H9 (cell line): ENCODE measurements around the gene C17orf107. TPM values are rescaled to one million over a fixed set of nuclear protein-coding genes. Genes with fewer than 3 reads are reported as not detected.
"Not testable (repeated sequence)": the region's sequence is repeated elsewhere in the genome, so short reads cannot be mapped to it uniquely, and the experiment has no call there.

ENCODE experiments used
- DNase-seq: peaks from one replicate; pipeline ENCODE4 v3.0.0-alpha.2; 2017
- H2AFZ ChIP-seq: one replicate; pipeline ENCODE4 v1.6.1; 2013; ENCODE audit warnings: mild to moderate bottlenecking, low read length, control low read depth, moderate library complexity
- H2AK5ac ChIP-seq: 2 replicates; pipeline ENCODE4 v1.6.1; 2013; ENCODE audit warnings: low read length, control low read depth, mixed read lengths; ENCODE audit not compliant: insufficient read length
- H2BK120ac ChIP-seq: one replicate; pipeline ENCODE4 v1.6.1; 2013; ENCODE audit warnings: low read depth, mild to moderate bottlenecking, low read length, control low read depth, inconsistent platforms; ENCODE audit not compliant: poor library complexity, severe bottlenecking
- H2BK12ac ChIP-seq: 2 replicates; pipeline ENCODE4 v1.6.1; 2013; ENCODE audit warnings: low read length, control low read depth, mixed read lengths, low read depth; ENCODE audit not compliant: insufficient read length
- H2BK15ac ChIP-seq: 2 replicates; pipeline ENCODE4 v1.6.1; 2013; ENCODE audit warnings: low read depth, low read length, control low read depth
- H2BK20ac ChIP-seq: one replicate; pipeline ENCODE4 v1.6.1; 2013; ENCODE audit warnings: low read depth, mild to moderate bottlenecking, low read length, control low read depth, inconsistent platforms; ENCODE audit not compliant: poor library complexity, severe bottlenecking
- H2BK5ac ChIP-seq: 2 replicates; pipeline ENCODE4 v1.6.1; 2013; ENCODE audit warnings: low read length, control low read depth, mixed read lengths; ENCODE audit not compliant: insufficient read length
- H3K14ac ChIP-seq: 2 replicates; pipeline ENCODE4 v1.6.1; 2013; ENCODE audit warnings: low read length, control low read depth; ENCODE audit not compliant: insufficient read depth
- H3K18ac ChIP-seq: 2 replicates; pipeline ENCODE4 v1.6.1; 2013; ENCODE audit warnings: low read depth, mild to moderate bottlenecking, mixed read lengths, low read length, control low read depth; ENCODE audit not compliant: insufficient read length
- H3K23ac ChIP-seq: 2 replicates; pipeline ENCODE4 v1.6.1; 2013; ENCODE audit warnings: low read length, control low read depth, mixed read lengths, low read depth; ENCODE audit not compliant: insufficient read length
- H3K23me2 ChIP-seq: 2 replicates; pipeline ENCODE4 v1.6.1; 2013; ENCODE audit warnings: low read depth, mild to moderate bottlenecking, mixed read lengths, low read length, control low read depth; ENCODE audit not compliant: insufficient read length, poor library complexity, severe bottlenecking
- H3K27ac ChIP-seq: 2 replicates; pipeline ENCODE4 v1.5.1; 2013; ENCODE audit warnings: low read length, control low read depth, mixed read lengths, low read depth; ENCODE audit not compliant: insufficient read length
- H3K27me3 ChIP-seq: 2 replicates; pipeline ENCODE4 v1.6.1; 2013; ENCODE audit warnings: low read length, control low read depth, inconsistent platforms; ENCODE audit not compliant: insufficient read depth
- H3K4ac ChIP-seq: 2 replicates; pipeline ENCODE4 v1.6.1; 2013; ENCODE audit warnings: low read depth, mild to moderate bottlenecking, control low read depth, inconsistent platforms, low read length, moderate library complexity
- H3K4me1 ChIP-seq: 2 replicates; pipeline ENCODE4 v1.6.1; 2013; ENCODE audit warnings: low read length, control low read depth, inconsistent platforms; ENCODE audit not compliant: insufficient read depth
- H3K4me2 ChIP-seq: 2 replicates; pipeline ENCODE4 v1.6.1; 2013; ENCODE audit warnings: low read length, control low read depth, mixed read lengths; ENCODE audit not compliant: insufficient read length, insufficient read depth
- H3K56ac ChIP-seq: 2 replicates; pipeline ENCODE4 v1.6.1; 2013; ENCODE audit warnings: low read depth, mild to moderate bottlenecking, mixed read lengths, low read length, control low read depth; ENCODE audit not compliant: insufficient read length
- H3K79me1 ChIP-seq: 2 replicates; pipeline ENCODE4 v1.6.1; 2013; ENCODE audit warnings: low read depth, mild to moderate bottlenecking, moderate library complexity, low read length, control low read depth, inconsistent platforms; ENCODE audit not compliant: insufficient read depth, poor library complexity, severe bottlenecking
- H3K79me2 ChIP-seq: 2 replicates; pipeline ENCODE4 v1.6.1; 2013; ENCODE audit warnings: low read length, control low read depth, inconsistent platforms; ENCODE audit not compliant: insufficient read depth
- H3K9ac ChIP-seq: 2 replicates; pipeline ENCODE4 v1.6.1; 2013; ENCODE audit warnings: low read length, control low read depth, mixed read lengths; ENCODE audit not compliant: insufficient read length; ENCODE audit errors: extremely low read depth
- H3K9me3 ChIP-seq: one replicate; pipeline ENCODE4 v1.6.1; 2013; ENCODE audit warnings: low read depth, low read length, inconsistent platforms; ENCODE audit not compliant: control insufficient read depth
- H3T11ph ChIP-seq: one replicate; pipeline ENCODE4 v1.6.1; 2013; ENCODE audit warnings: mild to moderate bottlenecking, low read length, control low read depth, inconsistent platforms
- H4K20me1 ChIP-seq: one replicate; pipeline ENCODE4 v1.6.1; 2013; ENCODE audit not compliant: control insufficient read depth, insufficient read length, insufficient read depth
- H4K5ac ChIP-seq: 2 replicates; pipeline ENCODE4 v1.6.1; 2013; ENCODE audit warnings: low read depth, mild to moderate bottlenecking, mixed read lengths, low read length, control low read depth; ENCODE audit not compliant: insufficient read length
- H4K8ac ChIP-seq: replicated peaks from 2 replicates; pipeline ENCODE4 v1.6.1; 2013; ENCODE audit warnings: low read length, control low read depth, mixed read lengths, low read depth; ENCODE audit not compliant: insufficient read length
- H4K91ac ChIP-seq: 2 replicates; pipeline ENCODE4 v1.6.1; 2013; ENCODE audit warnings: low read depth, mild to moderate bottlenecking, moderate library complexity, mixed read lengths, low read length, control low read depth; ENCODE audit not compliant: insufficient read length
- H3K27ac Mint-ChIP-seq, 3 experiments: 2 replicates in 2 of 3; 3 replicates in 1 of 3; pipeline ENCODE4 v1.8.0; 2020 to 2021; ENCODE audit warnings: mixed read lengths in 3 of 3, mild to moderate bottlenecking in 1 of 3, moderate library complexity in 1 of 3
- H3K27me3 Mint-ChIP-seq: 2 replicates; pipeline ENCODE4 v1.8.0; 2021; ENCODE audit warnings: low read depth, mild to moderate bottlenecking, moderate library complexity, mixed read lengths
- H3K36me3 Mint-ChIP-seq, 3 experiments: 2 replicates in 2 of 3; 3 replicates in 1 of 3; pipeline ENCODE4 v1.8.0; 2020 to 2021; ENCODE audit warnings: low read depth in 3 of 3, mixed read lengths in 3 of 3; ENCODE audit not compliant: insufficient read depth in 1 of 3
- H3K4me1 Mint-ChIP-seq, 2 experiments: 2 replicates each; pipeline ENCODE4 v1.8.0; 2020; ENCODE audit warnings: mixed read lengths in 2 of 2
- H3K4me3 Mint-ChIP-seq, 2 experiments: 2 replicates in 1 of 2; 3 replicates in 1 of 2; pipeline ENCODE4 v1.8.0; 2020 to 2021; ENCODE audit warnings: mild to moderate bottlenecking in 2 of 2, mixed read lengths in 2 of 2, moderate library complexity in 1 of 2
- H3K9me3 Mint-ChIP-seq, 2 experiments: 2 replicates in 1 of 2; 3 replicates in 1 of 2; pipeline ENCODE4 v1.8.0; 2020; ENCODE audit warnings: mild to moderate bottlenecking in 2 of 2, mixed read lengths in 2 of 2, moderate library complexity in 1 of 2
- CTCF ChIP-seq: fragments of 200-600 bp; sonication (generic); conservative IDR thresholded peaks from 3 replicates; pipeline ENCODE4 v1.8.0; 2021; ENCODE audit warnings: antibody characterized with exemption, mild to moderate bottlenecking
- WGBS: extraction: QIAGEN DNeasy Blood & Tissue Kit; methylation state at CpG from one replicate; pipeline ENCODE4 v1.1.7; 2013; ENCODE audit warnings: missing lambda C conversion rate, low lambda C conversion rate, mixed read lengths; ENCODE audit not compliant: insufficient read length; ENCODE audit errors: extremely low coverage; 5-methylcytosine and 5-hydroxymethylcytosine counted together
- total RNA-seq: library from RNA; stranded (reverse); gene quantifications from 2 replicates; pipeline ENCODE4 v1.2.1, GENCODE V29; 2021

The C17orf107 gene
- total RNA-seq, 1 experiment from 2014 or later, result 4.4 TPM

GRCh38 chr17:4863321-4863720 lies 36.0 kb upstream of the C17orf107 start:
- H3K4me1 ChIP-seq, result peaks cover 15% of the 10 kb centered on the region; the same call in 1 of the 2 replicates
- H4K20me1 ChIP-seq, result no peaks in the 10 kb centered on the region
- H3K23ac ChIP-seq, result no peak overlapping the region
- TF ChIP-seq CTCF, result no peak
- H3K14ac ChIP-seq, result no peak overlapping the region
- no CpG with 5 or more reads among the region's 1 CpG for WGBS
- no peaks in the 10 kb centered on the region for H3K27me3 Mint-ChIP-seq
- no peak overlapping the region for H2AK5ac ChIP-seq
- no peak overlapping the region for H3K18ac ChIP-seq
- peaks cover 25 to 27% of the 10 kb centered on the region in 2 experiments for H3K4me1 Mint-ChIP-seq
- peaks cover 0 to 2% (median 0%) of the 10 kb centered on the region in 3 experiments; a peak in 4 of 7 replicates for H3K36me3 Mint-ChIP-seq
- H3K4me2 ChIP-seq, result no peak overlapping the region
- H2BK15ac ChIP-seq, result no peak overlapping the region
- no peak overlapping the region for H3T11ph ChIP-seq
- peak overlapping the region in 2 of 3 experiments; percentile 9 to 46; a peak in 2 of 7 replicates for H3K27ac Mint-ChIP-seq
- no peak overlapping the region for H3K9ac ChIP-seq
- H2BK12ac ChIP-seq, result no peak overlapping the region
- no peaks in the 10 kb centered on the region for H3K27me3 ChIP-seq
- H3K9me3 ChIP-seq, result no peaks in the 10 kb centered on the region
- H2AFZ ChIP-seq, result no peak overlapping the region
- no peak overlapping the region for H2BK20ac ChIP-seq
- no peak overlapping the region for H4K5ac ChIP-seq
- H3K79me1 ChIP-seq, result no peaks in the 10 kb centered on the region
- no peak overlapping the region for H4K8ac ChIP-seq
- no peaks in the 10 kb centered on the region for H3K23me2 ChIP-seq
- no peak overlapping the region for H2BK120ac ChIP-seq
- no peak overlapping the region for H3K27ac ChIP-seq
- DNase-seq, result no peak
- no peak overlapping the region for H4K91ac ChIP-seq
- no peaks in the 10 kb centered on the region for H3K79me2 ChIP-seq
- H3K56ac ChIP-seq, result no peak overlapping the region
- no peak overlapping the region for H2BK5ac ChIP-seq
- no peak overlapping the region for H3K4me3 Mint-ChIP-seq
- no peak overlapping the region for H3K4ac ChIP-seq
- no peaks in the 10 kb centered on the region for H3K9me3 Mint-ChIP-seq

- H2BK15ac ChIP-seq, H3K27me3 ChIP-seq, H3K79me2 ChIP-seq, H3K4me3 Mint-ChIP-seq, H3K14ac ChIP-seq, H3K9me3 Mint-ChIP-seq, H4K8ac ChIP-seq, H3K27me3 Mint-ChIP-seq, H3K36me3 Mint-ChIP-seq, H3K23me2 ChIP-seq, H3K27ac ChIP-seq, H3K23ac ChIP-seq, H3K4me1 Mint-ChIP-seq, H3K4me2 ChIP-seq, H2BK120ac ChIP-seq, H4K91ac ChIP-seq, H2AK5ac ChIP-seq, H2BK5ac ChIP-seq, H3K4me1 ChIP-seq, H3T11ph ChIP-seq, DNase-seq, H2AFZ ChIP-seq, H3K4ac ChIP-seq, H3K79me1 ChIP-seq, H4K5ac ChIP-seq, H3K56ac ChIP-seq, H2BK12ac ChIP-seq, H3K27ac Mint-ChIP-seq, H4K20me1 ChIP-seq, H3K9ac ChIP-seq, H3K18ac ChIP-seq, H2BK20ac ChIP-seq, H3K9me3 ChIP-seq: not testable (repeated sequence)
- no CpG with 5 or more reads among the region's 5 CpGs for WGBS
These were observed 31.8 kb upstream of the C17orf107 start for GRCh38 chr17:4867535-4867934.
